D721Med (cell line): ENCODE measurements around the gene PRKCA.
"Not testable (repeated sequence)": the region's sequence is repeated elsewhere in the genome, so short reads cannot be mapped to it uniquely, and the experiment has no call there.

Experiments
- DNase-seq: peaks from one replicate; pipeline ENCODE4 v3.0.0; 2011; ENCODE audit warnings: low spot score; ENCODE audit not compliant: insufficient read length
- FAIRE-seq: peaks from 2 replicates; lab custom pipeline; 2011; peaks lifted over from hg19 to GRCh38; lab: Jason Lieb, UNC
- CTCF ChIP-seq: IDR thresholded peaks from 2 replicates; pipeline ENCODE4 v1.5.1; 2012; ENCODE audit warnings: mild to moderate bottlenecking, control low read depth; ENCODE audit not compliant: insufficient read depth; ENCODE audit errors: missing control alignments

Gene PRKCA

GRCh38 chr17:66287911-66288310 is 14.5 kb upstream of the PRKCA start:
- DNase-seq (no peak), FAIRE-seq (no peak)
- TF ChIP-seq CTCF, result no peak

- TF ChIP-seq CTCF, result peak; percentile 45
- no peak for FAIRE-seq
- no peak for DNase-seq
Observed at GRCh38 chr17:66290101-66290722, 12.2 kb upstream of the PRKCA start.

- no peak for DNase-seq
- FAIRE-seq, result no peak
- TF ChIP-seq CTCF, result no peak
Observed at GRCh38 chr17:66292353-66292752, 10.1 kb upstream of the PRKCA start.

- DNase-seq (no peak), FAIRE-seq (no peak)
- TF ChIP-seq CTCF, result no peak
Observed at GRCh38 chr17:66296289-66296725, 6.1 kb upstream of the PRKCA start.

- not testable (repeated sequence) for DNase-seq, FAIRE-seq
Observed at GRCh38 chr17:66297443-66297842, 5.0 kb upstream of the PRKCA start.

GRCh38 chr17:66299711-66300110 is 2.7 kb upstream of the PRKCA start:
- no peak for TF ChIP-seq CTCF
- FAIRE-seq (no peak), DNase-seq (no peak)

GRCh38 chr17:66300956-66301355 is 1.5 kb upstream of the PRKCA start:
- FAIRE-seq (no peak), DNase-seq (no peak)
- TF ChIP-seq CTCF, result no peak

GRCh38 chr17:66301367-66301863 is 998 bp upstream of the PRKCA start:
- no peak for DNase-seq
- no peak for TF ChIP-seq CTCF
- no peak for FAIRE-seq
